HEK293 (cell line): ENCODE data around the gene STAT3.

Experiments
- CTCF ChIP-seq: fragments of 450-650 bp; formaldehyde crosslinking; IDR thresholded peaks from 2 replicates; pipeline ENCODE4 v1.5.1; 2016; ENCODE audit warnings: missing biosample characterization, missing genetic modification characterization
- MEIS1 ChIP-seq: sonication (generic); formaldehyde crosslinking; IDR thresholded peaks from 2 replicates; pipeline ENCODE4 v1.8.1; 2022; ENCODE audit warnings: missing genetic modification reagents, mild to moderate bottlenecking, borderline replicate concordance
- PBX3 ChIP-seq: sonication (generic); formaldehyde crosslinking; IDR thresholded peaks from 2 replicates; pipeline ENCODE4 v1.8.1; 2022; ENCODE audit warnings: mild to moderate bottlenecking, moderate library complexity, missing genetic modification reagents
- TSHZ1 ChIP-seq: fragments of 450-650 bp; formaldehyde crosslinking; IDR thresholded peaks from 2 replicates; pipeline ENCODE4 v1.5.1; 2016; ENCODE audit warnings: missing biosample characterization, missing genetic modification characterization, borderline replicate concordance
- ZBTB10 ChIP-seq: fragments of 450-650 bp; formaldehyde crosslinking; IDR thresholded peaks from 2 replicates; pipeline ENCODE4 v1.5.1; 2016; ENCODE audit warnings: missing biosample characterization, missing genetic modification characterization
- ZNF175 ChIP-seq: fragments of 450-650 bp; formaldehyde crosslinking; IDR thresholded peaks from 2 replicates; pipeline ENCODE4 v1.5.1; 2016; ENCODE audit warnings: missing biosample characterization, missing genetic modification characterization
- ZNF518A ChIP-seq: fragments of 450-650 bp; formaldehyde crosslinking; conservative IDR thresholded peaks from 2 replicates; pipeline ENCODE4 v1.5.1; 2016; ENCODE audit warnings: low read depth, missing biosample characterization, missing genetic modification characterization
- ZNF548 ChIP-seq: fragments of 450-650 bp; formaldehyde crosslinking; IDR thresholded peaks from 2 replicates; pipeline ENCODE4 v1.5.1; 2016; ENCODE audit warnings: missing biosample characterization, missing genetic modification characterization

- TF ChIP-seq ZNF518A (tag by site-specific recombination), result no peak
- TF ChIP-seq PBX3 (CRISPR knock-in tag), result no peak
- no peak for TF ChIP-seq ZBTB10 (tag by site-specific recombination)
- no peak for TF ChIP-seq MEIS1 (CRISPR knock-in tag)
- TF ChIP-seq ZNF548 (tag by site-specific recombination), result no peak
- TF ChIP-seq CTCF (tag by site-specific recombination), result no peak
- no peak; the same call in 1 of the 2 replicates for TF ChIP-seq TSHZ1 (tag by site-specific recombination)
- TF ChIP-seq ZNF175, result no peak
Measured at GRCh38 chr17:42361781-42362186, 26.5 kb downstream of the STAT3 start.
